DMS79 treated with DMSO at 0.1 percent for 48 hours (cell line): ENCODE data around the gene EPB41L4B.

Experiments
- DNase-seq: peaks from one replicate; lab custom pipeline; 2025; lab: John Stamatoyannopoulos, UW

Gene EPB41L4B

GRCh38 chr9:109269839-109270238 is 51.0 kb downstream of the EPB41L4B start:
- DNase-seq = no peak

- no peak for DNase-seq
These were observed 51.8 kb downstream of the EPB41L4B start for GRCh38 chr9:109269081-109269480.

- DNase-seq = no peak
These were observed 53.3 kb downstream of the EPB41L4B start for GRCh38 chr9:109267555-109267954.

GRCh38 chr9:109264877-109265587 is 55.8 kb downstream of the EPB41L4B start:
- DNase-seq = peak; percentile 34

GRCh38 chr9:109263358-109263757 is 57.5 kb downstream of the EPB41L4B start:
- no peak for DNase-seq

- DNase-seq = peak; percentile 62
These were observed 62.2 kb downstream of the EPB41L4B start for GRCh38 chr9:109258481-109259302.

GRCh38 chr9:109256336-109256735 is 64.5 kb downstream of the EPB41L4B start:
- DNase-seq = no peak

- DNase-seq = no peak
These were observed 65.5 kb downstream of the EPB41L4B start for GRCh38 chr9:109255394-109255793.

- no peak for DNase-seq
These were observed 66.5 kb downstream of the EPB41L4B start for GRCh38 chr9:109254317-109254716.

GRCh38 chr9:109253637-109254284 is 67.1 kb downstream of the EPB41L4B start:
- DNase-seq = peak; percentile 45

GRCh38 chr9:109253241-109253636 is 67.6 kb downstream of the EPB41L4B start:
- DNase-seq = no peak

- no peak for DNase-seq
These were observed 68.6 kb downstream of the EPB41L4B start for GRCh38 chr9:109252291-109252690.

GRCh38 chr9:109251776-109252106 is 69.1 kb downstream of the EPB41L4B start:
- DNase-seq = no peak

GRCh38 chr9:109251080-109251775 is 69.6 kb downstream of the EPB41L4B start:
- DNase-seq = peak; percentile 51

GRCh38 chr9:109250771-109251079 is 70.1 kb downstream of the EPB41L4B start:
- DNase-seq = no peak

- no peak for DNase-seq
These were observed 70.5 kb downstream of the EPB41L4B start for GRCh38 chr9:109250311-109250741.

- DNase-seq = no peak
These were observed 71.2 kb downstream of the EPB41L4B start for GRCh38 chr9:109249615-109250014.

- DNase-seq = no peak
These were observed 72.7 kb downstream of the EPB41L4B start for GRCh38 chr9:109248133-109248581.

- DNase-seq = no peak
These were observed 73.6 kb downstream of the EPB41L4B start for GRCh38 chr9:109247228-109247627.

GRCh38 chr9:109246533-109246932 is 74.3 kb downstream of the EPB41L4B start:
- no peak for DNase-seq

- no peak for DNase-seq
These were observed 75.5 kb downstream of the EPB41L4B start for GRCh38 chr9:109245310-109245897.
